Measurements from ENCODE around the gene CCDC127. TPM values are rescaled to one million over a fixed set of nuclear protein-coding genes. Genes with fewer than 3 reads are reported as not detected.

The CCDC127 gene
- total RNA-seq, 1 donor from 2014 or later, result 8.8 TPM

- Histone ChIP-seq H3K27me3 (ENCODE audit: insufficient read depth, low read length) (no peaks in the 10 kb centered on the region), H3K4me3 (ENCODE audit: insufficient read depth, low read depth, low read length) (peak overlapping the region; percentile 89), H3K9me3 (ENCODE audit: insufficient read depth, low read depth, low read length) (no peaks in the 10 kb centered on the region), H3K27ac (ENCODE audit: low read depth, low read length) (peak overlapping the region; percentile 82), H2AFZ (ENCODE audit: low read depth, low read length) (no peak overlapping the region), H4K20me1 (ENCODE audit: insufficient read depth, low read length) (peaks cover 60% of the 10 kb centered on the region), H3K4me2 (ENCODE audit: low read length) (peak overlapping the region; percentile 92), H3K36me3 (ENCODE audit: insufficient read depth, low read length) (peaks cover 2% of the 10 kb centered on the region), H3K79me2 (ENCODE audit: insufficient read depth, low read length) (peaks cover 80% of the 10 kb centered on the region), H3K4me1 (ENCODE audit: insufficient read depth, low read length) (peaks cover 20% of the 10 kb centered on the region), H3K9ac (ENCODE audit: low read length) (peak overlapping the region; percentile 92)
- H3K4me1 Mint-ChIP-seq (ENCODE audit: low read depth, unreplicated experiment), result peaks cover 26% of the 10 kb centered on the region
- FAIRE-seq (no peak), DNase-seq (ENCODE audit: low read depth) (no peak)
- H3K36me3 Mint-ChIP-seq (ENCODE audit: low read depth, unreplicated experiment), result peaks cover 3% of the 10 kb centered on the region
- no peak overlapping the region for H3K27ac Mint-ChIP-seq (ENCODE audit: unreplicated experiment)
- H3K9me3 Mint-ChIP-seq (ENCODE audit: unreplicated experiment), result no peaks in the 10 kb centered on the region
- TF ChIP-seq EZH2 (IDR thresholded peaks at IDR 0.05; ENCODE audit: insufficient read depth, low read length) (no peak), CTCF (IDR thresholded peaks at IDR 0.05; ENCODE audit: insufficient read depth, low read depth, low read length) (no peak)
- no peaks in the 10 kb centered on the region for H3K27me3 Mint-ChIP-seq (ENCODE audit: low read depth, unreplicated experiment)
- H3K4me3 Mint-ChIP-seq (ENCODE audit: unreplicated experiment), result peak overlapping the region; percentile 98
Measured at GRCh38 chr5:219991-220390, 2.0 kb upstream of the CCDC127 start.

GRCh38 chr5:219460-219863, 1.5 kb upstream of the CCDC127 start:
- peaks cover 28% of the 10 kb centered on the region for H3K4me1 Mint-ChIP-seq (ENCODE audit: low read depth, unreplicated experiment)

More at GRCh38 chr5:219460-219863, 1.5 kb upstream of the CCDC127 start:
- FAIRE-seq (no peak), DNase-seq (ENCODE audit: low read depth) (peak; percentile 48)
- Mint-ChIP-seq H3K27me3 (ENCODE audit: low read depth, unreplicated experiment) (no peaks in the 10 kb centered on the region), H3K36me3 (ENCODE audit: low read depth, unreplicated experiment) (peaks cover 4% of the 10 kb centered on the region), H3K27ac (ENCODE audit: unreplicated experiment) (peak overlapping the region; percentile 26), H3K9me3 (ENCODE audit: unreplicated experiment) (no peaks in the 10 kb centered on the region), H3K4me3 (ENCODE audit: unreplicated experiment) (peak overlapping the region; percentile 98)
- Histone ChIP-seq H3K27ac (ENCODE audit: low read depth, low read length) (peak overlapping the region; percentile 82), H3K4me1 (ENCODE audit: insufficient read depth, low read length) (peaks cover 20% of the 10 kb centered on the region), H3K79me2 (ENCODE audit: insufficient read depth, low read length) (peaks cover 75% of the 10 kb centered on the region), H3K4me2 (ENCODE audit: low read length) (peak overlapping the region; percentile 92), H2AFZ (ENCODE audit: low read depth, low read length) (no peak overlapping the region), H3K9me3 (ENCODE audit: insufficient read depth, low read depth, low read length) (no peaks in the 10 kb centered on the region), H3K9ac (ENCODE audit: low read length) (peak overlapping the region; percentile 92), H4K20me1 (ENCODE audit: insufficient read depth, low read length) (peaks cover 55% of the 10 kb centered on the region), H3K4me3 (ENCODE audit: insufficient read depth, low read depth, low read length) (peak overlapping the region; percentile 89), H3K27me3 (ENCODE audit: insufficient read depth, low read length) (no peaks in the 10 kb centered on the region), H3K36me3 (ENCODE audit: insufficient read depth, low read length) (no peaks in the 10 kb centered on the region)
- TF ChIP-seq EZH2 (IDR thresholded peaks at IDR 0.05; ENCODE audit: insufficient read depth, low read length) (no peak), CTCF (IDR thresholded peaks at IDR 0.05; ENCODE audit: insufficient read depth, low read depth, low read length) (no peak)
